ENCODE measurements around the gene TMTC2. TPM values are rescaled to one million over a fixed set of nuclear protein-coding genes. Genes with fewer than 3 reads are reported as not detected.
A peak's percentile ranks its signal among the peaks of the same experiment; 100 is the strongest.

Gene TMTC2
- total RNA-seq, 1 donor from 2014 or later: 99.3 TPM

GRCh38 chr12:82807132-82807737, 120.5 kb downstream of the TMTC2 start:
- DNase-seq: no peak
- Mint-ChIP-seq H3K27ac (ENCODE audit: unreplicated experiment) (no peak overlapping the region), H3K4me1 (ENCODE audit: low read depth, unreplicated experiment) (peaks cover 10% of the 10 kb centered on the region), H3K4me3 (ENCODE audit: unreplicated experiment) (no peak overlapping the region), H3K27me3 (ENCODE audit: unreplicated experiment) (no peaks in the 10 kb centered on the region), H3K36me3 (ENCODE audit: unreplicated experiment) (no peaks in the 10 kb centered on the region), H3K9me3 (ENCODE audit: unreplicated experiment) (peaks cover 5% of the 10 kb centered on the region)
- TF ChIP-seq CTCF (IDR thresholded peaks at IDR 0.05; ENCODE audit: partially characterized antibody, unreplicated experiment): no peak

- peaks cover 7% of the 10 kb centered on the region for H3K4me1 Mint-ChIP-seq (ENCODE audit: low read depth, unreplicated experiment)
- peak overlapping the region; percentile 25 for H3K27ac Mint-ChIP-seq (ENCODE audit: unreplicated experiment)
Measured at GRCh38 chr12:82810568-82810967, 123.9 kb downstream of the TMTC2 start.

GRCh38 chr12:82817368-82817767, 130.7 kb downstream of the TMTC2 start:
- TF ChIP-seq CTCF (IDR thresholded peaks at IDR 0.05; ENCODE audit: partially characterized antibody, unreplicated experiment): no peak
- peaks cover 1% of the 10 kb centered on the region for H3K9me3 Mint-ChIP-seq (ENCODE audit: unreplicated experiment)
- no peak overlapping the region for H3K4me3 Mint-ChIP-seq (ENCODE audit: unreplicated experiment)
- no peaks in the 10 kb centered on the region for H3K27me3 Mint-ChIP-seq (ENCODE audit: unreplicated experiment)
- peaks cover 3% of the 10 kb centered on the region for H3K4me1 Mint-ChIP-seq (ENCODE audit: low read depth, unreplicated experiment)
- peaks cover 8% of the 10 kb centered on the region for H3K36me3 Mint-ChIP-seq (ENCODE audit: unreplicated experiment)
- H3K27ac Mint-ChIP-seq (ENCODE audit: unreplicated experiment): no peak overlapping the region
- DNase-seq: no peak

More at GRCh38 chr12:82810568-82810967, 123.9 kb downstream of the TMTC2 start:
- Mint-ChIP-seq H3K27me3 (ENCODE audit: unreplicated experiment) (no peaks in the 10 kb centered on the region), H3K36me3 (ENCODE audit: unreplicated experiment) (peaks cover 8% of the 10 kb centered on the region), H3K9me3 (ENCODE audit: unreplicated experiment) (peaks cover 5% of the 10 kb centered on the region), H3K4me3 (ENCODE audit: unreplicated experiment) (no peak overlapping the region)
- no peak for DNase-seq
- TF ChIP-seq CTCF (IDR thresholded peaks at IDR 0.05; ENCODE audit: partially characterized antibody, unreplicated experiment): no peak

- DNase-seq: no peak
- H3K27me3 Mint-ChIP-seq (ENCODE audit: unreplicated experiment): no peaks in the 10 kb centered on the region
- no peak for TF ChIP-seq CTCF (IDR thresholded peaks at IDR 0.05; ENCODE audit: partially characterized antibody, unreplicated experiment)
- H3K9me3 Mint-ChIP-seq (ENCODE audit: unreplicated experiment): peaks cover 1% of the 10 kb centered on the region
- H3K4me1 Mint-ChIP-seq (ENCODE audit: low read depth, unreplicated experiment): peaks cover 3% of the 10 kb centered on the region
- no peak overlapping the region for H3K4me3 Mint-ChIP-seq (ENCODE audit: unreplicated experiment)
- peaks cover 8% of the 10 kb centered on the region for H3K36me3 Mint-ChIP-seq (ENCODE audit: unreplicated experiment)
- H3K27ac Mint-ChIP-seq (ENCODE audit: unreplicated experiment): no peak overlapping the region
Measured at GRCh38 chr12:82818271-82819035, 131.7 kb downstream of the TMTC2 start.

GRCh38 chr12:82826505-82826904, 139.8 kb downstream of the TMTC2 start:
- H3K27ac Mint-ChIP-seq (ENCODE audit: unreplicated experiment): no peak overlapping the region
- no peak for DNase-seq
- no peak for TF ChIP-seq CTCF (IDR thresholded peaks at IDR 0.05; ENCODE audit: partially characterized antibody, unreplicated experiment)
- H3K27me3 Mint-ChIP-seq (ENCODE audit: unreplicated experiment): no peaks in the 10 kb centered on the region
- no peak overlapping the region for H3K4me3 Mint-ChIP-seq (ENCODE audit: unreplicated experiment)
- no peaks in the 10 kb centered on the region for H3K4me1 Mint-ChIP-seq (ENCODE audit: low read depth, unreplicated experiment)
- H3K9me3 Mint-ChIP-seq (ENCODE audit: unreplicated experiment): no peaks in the 10 kb centered on the region
- H3K36me3 Mint-ChIP-seq (ENCODE audit: unreplicated experiment): no peaks in the 10 kb centered on the region

Measured in glutamatergic neuron (in vitro differentiated cells).